ENCODE measurements around the gene PDK2.

DNA sequence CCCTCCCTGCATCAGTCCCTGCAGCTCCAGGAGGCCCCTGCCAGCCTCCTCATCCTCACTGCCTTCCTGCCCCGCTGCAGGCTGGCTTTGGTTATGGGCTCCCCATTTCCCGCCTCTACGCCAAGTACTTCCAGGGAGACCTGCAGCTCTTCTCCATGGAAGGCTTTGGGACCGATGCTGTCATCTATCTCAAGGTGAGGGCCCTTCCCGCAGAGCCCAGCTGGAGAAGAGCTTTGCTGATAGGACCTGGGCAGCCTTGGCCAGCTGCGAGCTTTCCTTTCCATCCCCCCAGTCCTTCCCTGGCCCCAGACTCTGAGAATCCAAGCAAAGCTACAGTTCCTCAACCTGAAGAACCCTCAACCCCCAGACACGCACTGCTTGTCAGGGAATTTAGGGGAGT lies 14.1 kb downstream of the PDK2 start:
- no peak for TF ChIP-seq POLR2AphosphoS5 (IDR thresholded peaks at IDR 0.05; ENCODE audit: low read depth, low read length)
- no peak for TF ChIP-seq POLR2A (IDR thresholded peaks at IDR 0.05; ENCODE audit: low read depth, low read length)
